Neutrophil (primary cell): ENCODE results near the gene ASNSD1.
"Not testable (repeated sequence)": the region's sequence is repeated elsewhere in the genome, so short reads cannot be mapped to it uniquely, and the experiment has no call there.

Source experiments
- H3K27ac ChIP-seq: fragments of 200-600 bp; sonication (generic); 2 replicates; pipeline ENCODE4 v1.5.1; 2016; ENCODE audit warnings: mild to moderate bottlenecking, moderate library complexity
- H3K27me3 ChIP-seq: fragments of 200-600 bp; sonication (generic); 2 replicates; pipeline ENCODE4 v1.6.0; 2016; ENCODE audit warnings: mild to moderate bottlenecking
- H3K36me3 ChIP-seq: fragments of 200-600 bp; sonication (generic); 2 replicates; pipeline ENCODE4 v1.5.1; 2017
- H3K4me1 ChIP-seq, 2 experiments: fragments of 200-600 bp in 1 of 2; sonication (generic) in 1 of 2; 1 replicate in 1 of 2; 2 replicates in 1 of 2; pipeline versions ENCODE4 v1.5.1 to v1.6.1; 2013 to 2016; ENCODE audit warnings: low read depth in 1 of 2, low read length in 1 of 2, mild to moderate bottlenecking in 1 of 2, moderate library complexity in 1 of 2; ENCODE audit not compliant: control insufficient read depth in 1 of 2, insufficient read depth in 1 of 2
- H3K4me3 ChIP-seq, 2 experiments: fragments of 200-600 bp in 1 of 2; sonication (generic) in 1 of 2; 1 replicate in 1 of 2; 2 replicates in 1 of 2; pipeline ENCODE4 v1.5.1; 2013 to 2016; ENCODE audit warnings: low read depth in 1 of 2, low read length in 1 of 2, mild to moderate bottlenecking in 1 of 2, moderate library complexity in 1 of 2
- H3K9me3 ChIP-seq: fragments of 200-600 bp; sonication (generic); 2 replicates; pipeline ENCODE4 v1.5.1; 2016
- CTCF ChIP-seq: fragments of 200-600 bp; sonication (generic); IDR thresholded peaks from 2 replicates; pipeline ENCODE4 v1.5.1; 2016; ENCODE audit warnings: antibody characterized with exemption

ASNSD1 gene

DNA sequence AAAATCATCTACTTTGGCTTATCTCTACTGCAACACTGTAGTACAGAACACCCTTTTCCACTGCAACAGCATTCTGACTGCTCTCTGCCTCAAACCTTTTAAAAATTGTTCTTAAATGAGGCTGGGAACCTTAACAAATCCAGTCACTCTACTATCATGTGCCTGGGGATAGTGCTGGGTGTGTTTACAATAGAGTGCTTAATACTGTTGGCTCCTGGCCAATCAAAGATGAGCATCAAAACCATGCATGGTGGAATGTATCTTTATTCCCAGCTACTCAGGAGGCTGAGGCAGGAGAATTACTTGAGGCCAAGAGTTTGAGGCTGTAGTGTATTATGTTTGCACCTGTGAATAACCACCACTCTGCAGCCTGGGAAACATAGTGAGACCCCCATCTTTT, 20.6 kb downstream of the ASNSD1 start:
- Histone ChIP-seq H3K27ac (no peak overlapping the region), H3K4me1 (peaks cover 6 to 8% of the 10 kb centered on the region in 2 experiments), H3K36me3 (no peaks in the 10 kb centered on the region), H3K4me3 (no peak overlapping the region), H3K9me3 (no peaks in the 10 kb centered on the region), H3K27me3 (no peaks in the 10 kb centered on the region)
- no peak for TF ChIP-seq CTCF

DNA sequence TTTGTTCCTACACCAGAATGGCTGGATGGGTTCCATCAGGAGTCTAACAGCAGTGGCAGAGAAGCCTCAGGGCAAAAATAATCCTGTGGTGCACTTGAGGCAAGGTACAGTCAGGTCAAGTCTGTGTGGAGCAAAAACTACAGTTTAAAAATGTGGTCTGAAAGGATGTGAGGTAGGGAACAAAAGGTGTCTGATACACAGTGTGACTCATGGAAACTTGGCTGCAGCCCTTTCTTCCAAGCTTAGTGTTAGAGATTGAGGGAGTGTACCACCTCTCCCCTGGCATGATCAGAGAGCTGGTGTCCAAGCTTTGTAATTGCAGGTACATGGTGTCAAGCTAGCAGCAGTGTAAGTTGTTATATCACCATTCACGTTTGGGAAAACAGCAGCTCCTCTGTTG, 22.1 kb downstream of the ASNSD1 start:
- no peak overlapping the region for H3K4me3 ChIP-seq
- no peak for TF ChIP-seq CTCF
- H3K4me1 ChIP-seq, result peaks cover 6 to 8% of the 10 kb centered on the region in 2 experiments
- H3K27me3 ChIP-seq, result no peaks in the 10 kb centered on the region
- no peak overlapping the region for H3K27ac ChIP-seq
- H3K36me3 ChIP-seq, result no peaks in the 10 kb centered on the region
- H3K9me3 ChIP-seq, result no peaks in the 10 kb centered on the region

- no peak for TF ChIP-seq CTCF
- H3K27me3 ChIP-seq, result no peaks in the 10 kb centered on the region
- peaks cover 6 to 8% of the 10 kb centered on the region in 2 experiments for H3K4me1 ChIP-seq
- no peaks in the 10 kb centered on the region for H3K36me3 ChIP-seq
- H3K27ac ChIP-seq, result no peak overlapping the region
- H3K4me3 ChIP-seq, result no peak overlapping the region
- H3K9me3 ChIP-seq, result no peaks in the 10 kb centered on the region
Observed at GRCh38 chr2:189684811-189685210, 23.6 kb downstream of the ASNSD1 start.

GRCh38 chr2:189685540-189686229, 24.4 kb downstream of the ASNSD1 start:
- Histone ChIP-seq H3K27me3 (no peaks in the 10 kb centered on the region), H3K4me1 (peaks cover 6 to 8% of the 10 kb centered on the region in 2 experiments), H3K4me3 (no peak overlapping the region), H3K9me3 (no peaks in the 10 kb centered on the region), H3K27ac (no peak overlapping the region), H3K36me3 (no peaks in the 10 kb centered on the region)
- no peak for TF ChIP-seq CTCF

GRCh38 chr2:189687796-189688195, 26.5 kb downstream of the ASNSD1 start:
- H3K27ac ChIP-seq, H3K9me3 ChIP-seq, H3K27me3 ChIP-seq, H3K4me1 ChIP-seq, H3K4me3 ChIP-seq, H3K36me3 ChIP-seq: not testable (repeated sequence)

DNA sequence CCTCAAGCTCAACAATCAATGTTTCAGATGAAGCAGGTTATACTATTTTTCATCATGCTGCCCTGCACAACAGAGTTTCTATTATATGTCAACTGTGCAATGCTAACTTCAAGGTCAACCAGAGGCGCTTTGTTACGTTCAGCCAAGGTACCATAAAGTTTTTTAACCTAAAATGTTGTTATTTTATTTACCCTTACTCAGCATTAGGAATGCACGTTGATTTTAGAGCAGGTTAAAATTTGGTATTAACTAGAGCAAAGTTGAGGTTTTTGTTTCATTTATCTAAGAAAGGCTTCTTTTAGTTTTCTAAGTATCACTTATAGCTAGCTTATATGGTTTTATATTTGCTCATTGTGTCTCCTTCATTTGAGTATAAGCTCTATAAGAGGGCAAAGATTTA, 35.0 kb downstream of the ASNSD1 start:
- H3K4me1 ChIP-seq, result peaks cover 9 to 13% of the 10 kb centered on the region in 2 experiments
- H3K27ac ChIP-seq, result no peak overlapping the region

More for the DNA sequence above, 35.0 kb downstream of the ASNSD1 start:
- no peak overlapping the region for H3K4me3 ChIP-seq
- H3K9me3 ChIP-seq, result no peaks in the 10 kb centered on the region
- H3K36me3 ChIP-seq, result no peaks in the 10 kb centered on the region
- H3K27me3 ChIP-seq, result no peaks in the 10 kb centered on the region
- TF ChIP-seq CTCF, result no peak
